Thyroid gland (tissue), 4 donors: ENCODE measurements around the gene VWA1.

Experiments used
- CTCF ChIP-seq, 6 experiments: fragments of 200-600 bp in 3 of 6; fragments of 450-650 bp in 3 of 6; sonication (generic) in 3 of 6; IDR thresholded peaks; one replicate each; pipeline ENCODE4 v1.5.1; 2016 to 2019; ENCODE audit warnings: antibody characterized with exemption in 6 of 6, mild to moderate bottlenecking in 2 of 6, inconsistent platforms in 1 of 6, moderate library complexity in 1 of 6
- POLR2A ChIP-seq, 2 donors: fragments of 450-650 bp; IDR thresholded peaks; one replicate each; pipeline ENCODE4 v1.6.1; 2017; ENCODE audit warnings: antibody characterized with exemption in 2 of 2, mild to moderate bottlenecking in 2 of 2, moderate library complexity in 1 of 2

GRCh38 chr1:1393428-1393827, 42.1 kb upstream of the VWA1 start:
- TF ChIP-seq CTCF (IDR thresholded peaks at IDR 0.05) (no peak), POLR2A (IDR thresholded peaks at IDR 0.05) (no peak)
